RCC 7860 (cell line): Measurements from ENCODE around the gene HPS3.
"Not testable (repeated sequence)": the region's sequence is repeated elsewhere in the genome, so short reads cannot be mapped to it uniquely, and the experiment has no call there.

ENCODE experiments used
- DNase-seq: peaks from one replicate; pipeline ENCODE4 v3.0.0-alpha.2; 2015; ENCODE audit warnings: low spot score
- FAIRE-seq: peaks from 2 replicates; lab custom pipeline; 2012; peaks lifted over from hg19 to GRCh38; lab: Jason Lieb, UNC

Gene HPS3, protein sequence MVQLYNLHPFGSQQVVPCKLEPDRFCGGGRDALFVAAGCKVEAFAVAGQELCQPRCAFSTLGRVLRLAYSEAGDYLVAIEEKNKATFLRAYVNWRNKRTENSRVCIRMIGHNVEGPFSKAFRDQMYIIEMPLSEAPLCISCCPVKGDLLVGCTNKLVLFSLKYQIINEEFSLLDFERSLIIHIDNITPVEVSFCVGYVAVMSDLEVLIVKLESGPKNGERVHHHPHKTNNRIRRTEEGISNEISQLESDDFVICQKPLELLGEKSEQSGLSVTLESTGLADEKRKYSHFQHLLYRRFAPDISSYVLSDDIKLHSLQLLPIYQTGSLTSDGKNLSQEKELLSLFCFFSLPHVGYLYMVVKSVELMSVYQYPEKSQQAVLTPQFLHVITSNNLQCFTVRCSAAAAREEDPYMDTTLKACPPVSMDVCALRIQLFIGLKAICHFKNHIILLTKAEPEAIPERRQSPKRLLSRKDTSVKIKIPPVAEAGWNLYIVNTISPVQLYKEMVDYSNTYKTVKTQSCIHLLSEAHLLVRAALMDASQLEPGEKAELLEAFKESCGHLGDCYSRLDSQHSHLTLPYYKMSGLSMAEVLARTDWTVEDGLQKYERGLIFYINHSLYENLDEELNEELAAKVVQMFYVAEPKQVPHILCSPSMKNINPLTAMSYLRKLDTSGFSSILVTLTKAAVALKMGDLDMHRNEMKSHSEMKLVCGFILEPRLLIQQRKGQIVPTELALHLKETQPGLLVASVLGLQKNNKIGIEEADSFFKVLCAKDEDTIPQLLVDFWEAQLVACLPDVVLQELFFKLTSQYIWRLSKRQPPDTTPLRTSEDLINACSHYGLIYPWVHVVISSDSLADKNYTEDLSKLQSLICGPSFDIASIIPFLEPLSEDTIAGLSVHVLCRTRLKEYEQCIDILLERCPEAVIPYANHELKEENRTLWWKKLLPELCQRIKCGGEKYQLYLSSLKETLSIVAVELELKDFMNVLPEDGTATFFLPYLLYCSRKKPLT

DNA sequence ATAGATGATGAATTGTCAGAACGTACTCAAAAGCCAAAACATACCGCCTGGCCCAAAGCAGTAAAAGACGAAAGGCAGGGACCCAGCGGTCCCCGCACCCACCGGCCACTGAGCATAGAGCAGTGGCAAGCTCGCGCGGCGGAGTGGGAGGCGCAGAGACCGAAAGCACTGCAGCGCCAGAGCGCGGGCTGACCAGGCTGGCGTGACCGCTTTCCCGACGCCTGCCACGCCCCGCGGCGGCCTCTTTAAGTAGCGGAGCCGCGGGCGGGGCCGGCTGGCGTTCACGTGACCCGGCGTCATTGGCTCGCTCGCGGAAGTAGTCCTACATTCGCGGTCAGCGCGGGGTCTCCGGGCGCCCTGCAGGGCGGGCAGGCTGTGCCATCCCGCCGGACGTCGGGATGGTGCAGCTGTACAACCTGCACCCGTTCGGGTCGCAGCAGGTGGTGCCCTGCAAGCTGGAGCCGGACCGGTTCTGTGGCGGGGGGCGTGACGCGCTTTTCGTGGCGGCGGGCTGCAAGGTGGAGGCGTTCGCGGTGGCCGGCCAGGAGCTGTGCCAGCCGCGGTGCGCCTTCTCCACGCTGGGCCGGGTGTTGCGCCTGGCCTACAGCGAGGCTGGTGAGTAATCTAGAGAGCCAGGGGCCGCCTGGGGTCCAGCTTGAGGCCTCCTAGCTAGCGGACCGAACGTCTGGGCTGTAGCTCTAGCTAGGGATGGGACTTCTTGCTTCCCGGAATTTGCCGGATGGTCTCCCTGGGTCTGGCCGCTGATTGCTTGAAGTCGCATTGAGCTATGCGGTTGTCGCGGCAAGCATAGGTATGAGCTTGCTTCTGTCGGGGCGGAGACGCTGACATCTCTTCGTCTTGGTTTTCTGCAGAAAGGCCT, at the start of gene HPS3:
HPS3 (plus strand) TSS at position 313 of the 880 bp plus-strand sequence; CDS start at position 399, 86 bp downstream.
- DNase-seq, result peak; percentile 87
- peak; percentile 40 for FAIRE-seq

DNA sequence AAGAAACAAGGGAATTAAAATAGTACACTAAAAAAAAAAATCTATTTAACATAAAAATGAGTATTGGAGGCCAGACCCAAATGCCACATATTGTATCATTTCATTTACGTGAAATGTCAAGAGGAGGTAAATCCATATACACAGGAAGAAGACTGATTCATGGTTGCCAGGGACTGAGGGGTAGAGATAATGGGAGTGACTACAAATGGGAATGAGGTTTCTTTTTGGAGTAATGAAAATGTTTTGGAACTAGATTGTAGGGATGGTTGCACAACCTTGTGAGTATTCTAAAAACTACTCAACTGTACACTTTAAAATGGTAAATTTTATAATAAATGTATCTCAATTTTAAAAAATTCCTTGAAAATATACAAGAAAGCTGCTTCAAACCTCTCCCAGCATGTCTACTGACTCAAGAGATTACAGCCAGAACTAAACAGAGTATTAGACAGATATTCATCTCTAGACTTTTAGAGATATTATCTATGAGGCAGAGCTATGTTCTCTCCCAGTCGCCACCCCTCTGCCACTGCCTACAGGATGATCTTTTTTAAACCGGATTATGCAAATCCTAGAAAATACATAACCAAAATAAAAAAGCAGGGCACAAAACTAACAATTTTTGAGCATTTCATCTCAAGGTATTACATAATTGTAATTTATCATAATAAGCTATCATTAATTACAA, 49.3 kb upstream of the HPS3 start:
- FAIRE-seq (no peak), DNase-seq (no peak)

DNA sequence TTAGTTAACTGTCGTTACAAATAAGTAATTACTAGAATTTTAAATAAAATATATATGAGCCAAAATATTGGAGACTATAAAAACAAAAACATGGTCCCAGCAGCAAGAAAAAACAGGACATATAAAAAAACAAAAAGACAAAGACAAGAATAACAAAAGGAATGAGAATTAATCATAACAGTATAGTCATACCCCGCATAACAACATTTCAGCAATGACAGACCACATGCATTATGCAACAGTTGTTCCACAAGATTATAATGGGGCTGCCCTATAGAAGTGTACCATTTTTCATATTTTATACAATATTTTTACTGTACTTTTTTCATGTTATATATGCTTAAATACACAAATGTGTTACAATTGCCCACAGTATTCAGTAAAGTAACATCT, 48.7 kb upstream of the HPS3 start:
- DNase-seq, result no peak
- FAIRE-seq, result peak; percentile 47

DNA sequence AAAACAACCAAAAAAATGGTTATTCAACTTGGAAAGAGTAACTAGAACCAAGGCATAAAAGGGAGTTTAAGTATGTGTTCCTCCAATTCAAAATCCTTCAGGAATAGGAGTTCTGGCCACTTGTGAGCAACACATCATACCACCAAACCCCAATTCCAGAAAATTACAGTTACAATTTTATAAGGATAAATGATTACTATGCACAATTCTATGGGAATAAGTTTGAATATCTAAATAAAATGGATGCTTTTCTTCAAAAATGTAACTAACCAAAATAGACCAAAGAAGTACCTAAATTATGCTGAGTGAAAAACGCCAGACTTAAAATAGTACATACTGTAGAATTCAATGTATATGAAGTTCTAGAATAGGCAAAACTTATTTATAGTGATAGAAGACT, 47.7 kb upstream of the HPS3 start:
- FAIRE-seq (no peak), DNase-seq (no peak)

DNA sequence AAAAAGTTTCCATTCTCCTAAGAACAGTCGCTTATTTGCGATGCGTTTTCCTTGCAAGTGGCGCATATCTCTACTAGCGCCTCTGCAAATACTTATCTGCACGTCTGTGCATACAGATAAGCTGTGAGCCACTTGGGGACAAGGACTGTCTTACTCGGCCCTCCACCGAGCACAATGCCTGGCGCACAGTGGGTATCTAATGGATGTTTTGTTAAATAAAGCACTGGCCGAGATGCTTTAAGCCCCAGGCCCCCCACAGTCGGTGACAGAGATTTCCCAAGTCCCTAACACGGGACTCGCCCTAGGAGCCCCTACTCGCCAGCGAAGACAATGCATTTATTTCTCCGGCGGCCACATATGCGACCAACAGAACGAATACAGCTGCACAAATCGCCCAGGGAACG, 43.6 kb upstream of the HPS3 start:
- FAIRE-seq, result no peak

DNA sequence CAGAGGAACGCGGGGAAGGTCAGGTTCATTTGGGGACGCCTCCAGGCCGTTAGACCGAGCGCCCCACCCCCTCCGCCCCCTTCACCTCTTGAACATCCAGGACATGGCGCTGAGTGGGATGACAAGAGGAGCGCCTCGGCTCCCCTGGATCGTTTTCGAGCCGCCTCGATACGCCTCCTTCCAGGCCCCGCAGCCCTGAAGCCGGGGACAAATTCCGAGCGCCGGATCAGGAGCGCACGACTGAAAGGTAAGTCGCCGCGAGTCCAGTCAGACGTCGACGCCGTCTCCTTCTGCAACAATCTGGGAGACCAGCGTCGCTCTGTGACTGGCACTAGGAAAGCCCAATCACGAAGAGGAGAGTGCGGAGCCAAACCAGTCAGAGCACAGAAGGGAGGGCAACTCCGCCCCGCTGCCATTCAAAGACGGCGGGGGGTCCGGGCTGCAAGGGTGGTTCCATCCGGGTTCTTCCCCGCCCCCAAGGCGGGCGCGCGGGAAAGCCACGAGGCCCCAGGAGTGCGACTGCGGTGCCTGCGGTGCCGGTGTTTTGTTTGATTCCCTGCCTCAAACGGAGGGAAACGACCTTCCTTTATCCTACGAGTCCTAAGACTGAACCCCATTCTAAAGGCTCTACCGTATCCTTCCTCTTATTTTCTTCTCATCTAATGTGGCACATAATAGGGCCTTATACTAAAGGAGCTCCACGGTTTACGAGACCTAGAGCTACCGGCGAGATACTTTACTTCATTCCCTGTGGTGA, 43.0 kb upstream of the HPS3 start, which contains the start of gene HLTF:
HLTF (minus strand) TSS at position 302 of the 757 bp plus-strand sequence; CDS start at position 105, 197 bp downstream.
- FAIRE-seq (peak; percentile 48), DNase-seq (peak; percentile 94)

More for the DNA sequence above, 43.6 kb upstream of the HPS3 start:
- no peak for DNase-seq

GRCh38 chr3:149087208-149087607, 42.2 kb upstream of the HPS3 start:
- no peak for FAIRE-seq
- DNase-seq, result no peak

- DNase-seq (no peak), FAIRE-seq (no peak)
These were observed 40.0 kb upstream of the HPS3 start for GRCh38 chr3:149089395-149089794.

DNA sequence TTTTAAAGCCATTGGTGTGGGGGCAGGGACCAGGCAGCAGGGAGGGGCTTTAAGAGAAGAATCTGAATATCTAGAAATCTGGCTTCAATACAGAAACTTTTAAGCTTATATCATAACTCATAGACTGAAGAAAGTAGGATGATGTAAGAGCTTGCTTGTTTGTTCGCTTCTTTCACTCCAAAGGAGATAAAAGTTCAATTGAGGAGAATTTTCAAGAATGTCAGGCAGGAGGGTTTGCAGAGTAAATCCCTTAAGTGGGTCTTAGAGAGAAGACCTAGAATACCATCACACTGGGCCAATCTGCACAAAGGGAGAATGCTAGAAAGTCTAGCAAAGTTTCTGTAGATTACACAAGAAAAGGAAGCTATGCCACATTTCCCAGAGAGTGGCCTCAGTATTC, 39.0 kb upstream of the HPS3 start:
- FAIRE-seq (no peak), DNase-seq (no peak)

DNA sequence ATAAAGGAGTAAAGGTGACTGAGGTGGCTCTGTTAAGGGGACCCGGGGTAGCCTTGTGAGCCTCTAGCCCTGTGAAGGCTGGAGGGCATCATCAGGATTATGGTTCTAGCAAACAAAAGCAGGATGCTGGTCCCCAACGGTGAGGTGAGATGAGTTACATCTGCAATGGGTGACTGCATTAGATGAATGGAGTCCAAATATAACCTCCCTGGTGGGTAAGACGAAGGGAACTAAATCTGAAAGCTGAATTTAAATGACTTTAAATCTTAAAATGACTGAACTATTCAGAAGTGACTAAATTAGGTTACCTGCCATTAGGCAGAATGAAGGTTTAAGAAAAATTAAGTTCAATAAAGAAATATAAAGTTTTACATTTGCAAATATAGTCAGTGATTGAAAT, 38.5 kb upstream of the HPS3 start:
- FAIRE-seq (no peak), DNase-seq (no peak)

DNA sequence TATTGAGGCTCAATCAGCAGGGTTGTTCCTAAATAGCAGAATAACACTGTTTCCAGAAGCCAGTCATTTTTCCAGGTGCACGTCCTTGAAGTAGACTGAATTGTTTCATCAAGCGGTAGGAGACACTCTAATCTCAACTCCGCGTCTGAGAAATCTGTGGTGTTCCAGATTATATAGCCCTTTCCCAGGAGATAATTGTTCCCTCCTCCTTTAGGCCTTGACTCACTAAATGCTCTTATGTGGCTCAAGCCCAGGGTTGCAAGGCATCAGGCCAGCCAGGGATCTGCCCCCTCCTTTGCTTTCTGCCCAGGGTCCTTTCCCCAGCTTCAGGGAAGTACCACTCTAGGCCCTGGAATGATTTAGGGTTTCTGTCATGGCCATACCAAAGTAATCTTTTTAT, 37.5 kb upstream of the HPS3 start:
- DNase-seq (no peak), FAIRE-seq (no peak)

GRCh38 chr3:149095487-149095886, 34.0 kb upstream of the HPS3 start:
- DNase-seq (no peak), FAIRE-seq (no peak)

GRCh38 chr3:149097987-149098386, 31.5 kb upstream of the HPS3 start:
- not testable (repeated sequence) for FAIRE-seq, DNase-seq

DNA sequence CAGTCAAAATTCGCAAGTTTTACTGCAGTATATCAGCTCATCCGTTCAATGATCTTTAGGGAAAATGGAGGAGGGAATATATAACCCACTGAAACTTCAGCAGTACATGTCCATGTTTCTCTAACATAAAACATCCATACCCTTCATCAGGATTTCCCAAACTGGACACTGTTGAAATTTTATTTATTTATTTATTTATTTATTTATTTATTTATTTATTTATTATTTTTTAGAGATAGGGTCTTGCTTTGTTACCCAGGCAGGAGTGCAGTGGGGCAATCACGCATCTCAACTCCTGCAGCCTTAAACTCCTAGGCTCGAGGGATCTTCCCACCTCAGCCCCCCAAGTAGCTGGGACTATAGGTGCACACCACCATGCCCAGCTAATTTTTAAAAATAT, 28.3 kb upstream of the HPS3 start:
- FAIRE-seq (no peak), DNase-seq (no peak)

DNA sequence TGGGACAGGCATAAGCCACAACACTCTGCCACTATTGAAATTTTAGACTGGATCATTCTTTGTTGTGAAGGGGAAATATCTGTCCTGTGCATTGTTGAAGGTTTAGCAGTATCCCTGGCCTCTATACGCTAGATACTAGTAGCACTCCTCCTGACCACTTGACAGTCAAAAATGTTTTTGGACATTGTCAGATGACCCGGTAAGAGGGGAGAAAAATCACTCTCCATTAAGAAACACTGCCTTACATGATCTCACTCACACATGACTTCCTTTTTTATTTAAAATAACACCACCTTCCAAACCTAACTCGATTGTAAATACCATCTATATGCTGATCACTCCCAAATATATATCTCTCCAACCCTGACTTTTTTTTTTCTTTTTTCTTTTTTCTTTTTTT, 27.8 kb upstream of the HPS3 start:
- FAIRE-seq, result no peak

GRCh38 chr3:149104484-149104883, 25.0 kb upstream of the HPS3 start:
- DNase-seq (no peak), FAIRE-seq (no peak)

More for the DNA sequence above, 27.8 kb upstream of the HPS3 start:
- DNase-seq, result no peak

DNA sequence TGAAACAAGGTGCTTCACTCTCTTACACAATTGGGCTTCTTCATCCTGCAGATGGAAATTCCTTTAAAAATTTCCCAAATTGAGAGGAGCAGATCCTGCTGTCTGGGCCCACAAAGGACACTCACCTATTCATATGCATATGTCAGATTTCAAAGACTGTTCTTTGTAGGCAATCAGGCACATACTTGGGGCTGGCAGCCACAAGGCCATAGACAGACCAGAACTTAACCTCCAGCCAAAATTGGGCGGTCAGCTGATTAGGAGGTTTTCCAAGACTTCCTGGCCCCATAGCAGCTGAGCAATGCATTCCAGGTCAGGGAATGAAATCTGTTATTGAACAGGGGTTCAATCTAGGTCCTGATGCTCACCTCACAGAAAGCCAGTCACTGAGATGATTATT, 15.0 kb upstream of the HPS3 start:
- no peak for DNase-seq
- no peak for FAIRE-seq

- no peak for DNase-seq
- no peak for FAIRE-seq
These were observed 14.3 kb upstream of the HPS3 start for GRCh38 chr3:149115114-149115513.

- FAIRE-seq, result no peak
These were observed 10.7 kb upstream of the HPS3 start for GRCh38 chr3:149118724-149119123.

More at GRCh38 chr3:149118724-149119123, 10.7 kb upstream of the HPS3 start:
- DNase-seq, result no peak
